ENCODE results near the gene TSHZ2. TPM values are rescaled to one million over a fixed set of nuclear protein-coding genes. Genes with fewer than 3 reads are reported as not detected.

The TSHZ2 gene
- total RNA-seq, 1 donor from 2014 or later, result 5.2 TPM

- intact Hi-C loops (cut with DNase I), result no loop called here
- no peaks in the 10 kb centered on the region for H3K36me3 ChIP-seq
- no peaks in the 10 kb centered on the region for H3K4me1 ChIP-seq
- no peak overlapping the region for H3K27ac ChIP-seq
- no peak for ATAC-seq
- no peaks in the 10 kb centered on the region for H3K9me3 ChIP-seq
- H3K4me3 ChIP-seq, result no peak overlapping the region
- TF ChIP-seq, protein P1, sequence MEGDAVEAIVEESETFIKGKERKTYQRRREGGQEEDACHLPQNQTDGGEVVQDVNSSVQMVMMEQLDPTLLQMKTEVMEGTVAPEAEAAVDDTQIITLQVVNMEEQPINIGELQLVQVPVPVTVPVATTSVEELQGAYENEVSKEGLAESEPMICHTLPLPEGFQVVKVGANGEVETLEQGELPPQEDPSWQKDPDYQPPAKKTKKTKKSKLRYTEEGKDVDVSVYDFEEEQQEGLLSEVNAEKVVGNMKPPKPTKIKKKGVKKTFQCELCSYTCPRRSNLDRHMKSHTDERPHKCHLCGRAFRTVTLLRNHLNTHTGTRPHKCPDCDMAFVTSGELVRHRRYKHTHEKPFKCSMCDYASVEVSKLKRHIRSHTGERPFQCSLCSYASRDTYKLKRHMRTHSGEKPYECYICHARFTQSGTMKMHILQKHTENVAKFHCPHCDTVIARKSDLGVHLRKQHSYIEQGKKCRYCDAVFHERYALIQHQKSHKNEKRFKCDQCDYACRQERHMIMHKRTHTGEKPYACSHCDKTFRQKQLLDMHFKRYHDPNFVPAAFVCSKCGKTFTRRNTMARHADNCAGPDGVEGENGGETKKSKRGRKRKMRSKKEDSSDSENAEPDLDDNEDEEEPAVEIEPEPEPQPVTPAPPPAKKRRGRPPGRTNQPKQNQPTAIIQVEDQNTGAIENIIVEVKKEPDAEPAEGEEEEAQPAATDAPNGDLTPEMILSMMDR (IDR thresholded peaks at IDR 0.05), result no peak
- no peaks in the 10 kb centered on the region for H3K27me3 ChIP-seq
- no peak for DNase-seq
Measured at GRCh38 chr20:53309515-53309914, 337.4 kb downstream of the TSHZ2 start.

- no peak overlapping the region for H3K4me3 ChIP-seq
- H3K36me3 ChIP-seq, result no peaks in the 10 kb centered on the region
- intact Hi-C loops (cut with DNase I), result no loop called here
- TF ChIP-seq, protein P1 (IDR thresholded peaks at IDR 0.05), result no peak
- H3K9me3 ChIP-seq, result no peaks in the 10 kb centered on the region
- no peak overlapping the region for H3K27ac ChIP-seq
- ATAC-seq (no peak), DNase-seq (no peak)
- H3K27me3 ChIP-seq, result no peaks in the 10 kb centered on the region
- H3K4me1 ChIP-seq, result no peaks in the 10 kb centered on the region
Measured at GRCh38 chr20:53312957-53313356, 340.8 kb downstream of the TSHZ2 start.

DNA sequence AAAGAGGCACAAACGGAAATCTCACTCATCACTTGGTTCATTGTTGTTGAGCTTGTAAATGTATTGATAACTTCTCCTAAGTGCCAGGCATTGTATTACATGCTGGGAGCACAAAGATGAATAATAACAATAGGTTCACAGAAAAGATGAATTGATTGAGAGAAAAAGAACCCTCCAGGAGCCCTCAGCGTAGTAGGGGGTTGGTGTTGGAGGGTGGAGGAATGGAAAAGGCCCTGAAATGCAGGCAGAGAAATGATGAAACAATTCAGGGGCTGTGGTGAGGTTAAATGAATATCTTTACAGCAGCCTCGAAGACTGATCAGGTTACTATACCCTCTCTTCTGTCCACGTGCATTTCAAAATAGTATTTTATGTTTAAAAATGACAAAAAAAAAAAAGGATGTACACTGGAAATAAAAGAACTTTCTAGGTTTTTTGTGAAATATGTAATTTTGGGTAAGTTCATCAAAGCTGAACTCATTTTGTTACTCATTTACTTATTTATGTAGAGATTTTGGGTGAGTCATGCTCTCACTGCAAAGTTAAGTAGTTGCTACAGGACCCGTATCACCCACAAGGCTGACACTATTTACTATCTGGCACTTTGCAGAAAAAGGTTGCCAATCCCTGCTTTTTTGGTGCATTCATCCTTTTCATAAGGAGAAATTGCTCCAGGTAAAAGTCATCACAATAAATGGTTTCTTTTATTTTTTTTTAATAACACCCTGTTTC, 344.2 kb downstream of the TSHZ2 start:
- no peak for ATAC-seq
- no peak overlapping the region for H3K27ac ChIP-seq
- no peak overlapping the region for H3K4me3 ChIP-seq
- intact Hi-C loops (cut with DNase I), result no loop called here
- H3K36me3 ChIP-seq, result no peaks in the 10 kb centered on the region
- no peak for DNase-seq
- H3K4me1 ChIP-seq, result no peaks in the 10 kb centered on the region
- no peaks in the 10 kb centered on the region for H3K27me3 ChIP-seq
- no peaks in the 10 kb centered on the region for H3K9me3 ChIP-seq
- TF ChIP-seq, protein P1 (IDR thresholded peaks at IDR 0.05), result no peak

GRCh38 chr20:53319200-53319599, 347.0 kb downstream of the TSHZ2 start:
- H3K4me3 ChIP-seq, result no peak overlapping the region
- DNase-seq, result no peak
- no peaks in the 10 kb centered on the region for H3K36me3 ChIP-seq
- TF ChIP-seq, protein P1 (IDR thresholded peaks at IDR 0.05), result no peak
- no peak for ATAC-seq
- H3K4me1 ChIP-seq, result no peaks in the 10 kb centered on the region
- no peaks in the 10 kb centered on the region for H3K27me3 ChIP-seq
- intact Hi-C loops (cut with DNase I), result no loop called here
- H3K27ac ChIP-seq, result no peak overlapping the region
- H3K9me3 ChIP-seq, result no peaks in the 10 kb centered on the region

DNA sequence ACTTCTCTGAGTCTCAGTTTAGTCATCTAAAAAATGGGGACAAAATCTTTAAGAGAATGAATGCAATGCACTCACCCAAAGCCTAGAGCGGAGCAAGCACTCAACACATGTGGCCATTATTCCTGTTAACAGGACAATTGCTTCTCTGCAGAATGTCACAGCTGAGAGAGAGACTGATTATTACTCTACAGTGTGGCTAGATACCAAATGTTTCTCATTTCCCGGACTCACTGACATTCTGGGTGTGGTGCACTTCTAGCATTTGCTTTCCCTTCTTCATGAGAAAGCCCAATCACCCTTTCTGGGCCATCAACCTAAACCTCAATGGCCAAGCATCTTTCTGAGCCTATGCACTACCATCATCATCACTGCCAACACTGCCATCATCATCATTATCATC, 347.6 kb downstream of the TSHZ2 start:
- H3K27me3 ChIP-seq, result no peaks in the 10 kb centered on the region
- H3K27ac ChIP-seq, result no peak overlapping the region
- TF ChIP-seq, protein P1 (IDR thresholded peaks at IDR 0.05), result no peak
- intact Hi-C loops (cut with DNase I), result no loop called here
- H3K9me3 ChIP-seq, result no peaks in the 10 kb centered on the region
- H3K4me1 ChIP-seq, result no peaks in the 10 kb centered on the region
- DNase-seq (no peak), ATAC-seq (no peak)
- H3K36me3 ChIP-seq, result no peaks in the 10 kb centered on the region
- H3K4me3 ChIP-seq, result no peak overlapping the region

DNA sequence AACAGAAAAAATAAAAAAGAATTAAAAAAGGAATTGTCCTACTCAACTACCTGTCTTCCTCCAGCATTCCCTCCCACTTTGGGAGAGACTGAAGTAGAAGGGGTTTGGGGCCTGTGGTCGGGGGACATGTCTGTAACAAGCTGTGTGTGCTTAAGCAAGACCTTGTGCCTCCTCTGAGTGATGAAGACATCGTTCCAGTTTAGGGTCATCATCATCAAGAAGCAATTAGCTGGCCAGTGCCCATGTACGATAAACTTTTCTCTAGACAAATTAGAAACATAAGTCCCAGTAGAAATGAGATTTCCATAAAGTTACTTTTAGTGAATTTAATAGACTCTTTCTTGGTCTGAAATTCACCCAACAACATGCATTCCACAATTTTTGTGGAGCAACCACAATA, 348.5 kb downstream of the TSHZ2 start:
- intact Hi-C loops (cut with DNase I), result no loop called here
- H3K4me1 ChIP-seq, result no peaks in the 10 kb centered on the region
- ATAC-seq (no peak), DNase-seq (no peak)
- H3K27me3 ChIP-seq, result no peaks in the 10 kb centered on the region
- TF ChIP-seq, protein P1 (IDR thresholded peaks at IDR 0.05), result no peak
- no peak overlapping the region for H3K4me3 ChIP-seq
- no peaks in the 10 kb centered on the region for H3K9me3 ChIP-seq
- H3K27ac ChIP-seq, result no peak overlapping the region
- H3K36me3 ChIP-seq, result no peaks in the 10 kb centered on the region

All from upper lobe of right lung (tissue), 1 donor.